Neuronal stem cell (in vitro differentiated cells): ENCODE data around the gene NUDT3.

ENCODE experiments used
- DNase-seq: peaks from one replicate; pipeline ENCODE4 v3.0.0-alpha.2; 2013; ENCODE audit warnings: low spot score
- H2AFZ ChIP-seq: one replicate; pipeline ENCODE4 v1.6.1; 2013; ENCODE audit warnings: mild to moderate bottlenecking, low read length, inconsistent platforms
- H2AK5ac ChIP-seq: 2 replicates; pipeline ENCODE4 v1.6.1; 2013; ENCODE audit warnings: low read depth, mild to moderate bottlenecking, inconsistent platforms, low read length, moderate library complexity, mixed read lengths
- H2BK120ac ChIP-seq: 2 replicates; pipeline ENCODE4 v1.6.1; 2013; ENCODE audit warnings: low read depth, mild to moderate bottlenecking, inconsistent platforms, low read length, moderate library complexity, mixed read lengths
- H2BK12ac ChIP-seq: one replicate; pipeline ENCODE4 v1.6.1; 2013; ENCODE audit warnings: low read length, inconsistent platforms
- H2BK15ac ChIP-seq: 2 replicates; pipeline ENCODE4 v1.6.1; 2013; ENCODE audit warnings: mild to moderate bottlenecking, low read length, inconsistent platforms, mixed read lengths
- H2BK5ac ChIP-seq: one replicate; pipeline ENCODE4 v1.6.1; 2013; ENCODE audit warnings: inconsistent platforms, mild to moderate bottlenecking, low read length, moderate library complexity
- H3K14ac ChIP-seq: one replicate; pipeline ENCODE4 v1.6.1; 2013; ENCODE audit warnings: low read length, inconsistent platforms
- H3K18ac ChIP-seq: 2 replicates; pipeline ENCODE4 v1.6.1; 2013; ENCODE audit warnings: low read length, inconsistent platforms
- H3K23ac ChIP-seq: 2 replicates; pipeline ENCODE4 v1.6.1; 2013; ENCODE audit warnings: low read depth, mild to moderate bottlenecking, mixed read lengths, low read length, inconsistent platforms; ENCODE audit not compliant: poor library complexity
- H3K27ac ChIP-seq: replicated peaks from 3 replicates; pipeline ENCODE4 v1.5.1; 2013; ENCODE audit warnings: low read length, inconsistent platforms
- H3K27me3 ChIP-seq, 3 experiments: 2 replicates each; pipeline ENCODE4 v1.6.1; 2013; ENCODE audit warnings: low read length in 3 of 3, mild to moderate bottlenecking in 2 of 3, inconsistent platforms in 1 of 3, low read depth in 1 of 3, mixed read lengths in 1 of 3, moderate library complexity in 1 of 3; ENCODE audit not compliant: control insufficient read depth in 3 of 3, insufficient read depth in 3 of 3
- H3K36me3 ChIP-seq, 2 donors: replicated peaks in 1 of 2; 2 replicates each; pipeline ENCODE4 v1.6.1; 2013; ENCODE audit warnings: low read length in 2 of 2; ENCODE audit not compliant: control insufficient read depth in 2 of 2, insufficient read depth in 2 of 2
- H3K4ac ChIP-seq: 2 replicates; pipeline ENCODE4 v1.6.1; 2013; ENCODE audit warnings: inconsistent platforms, mild to moderate bottlenecking, low read length, moderate library complexity
- H3K4me1 ChIP-seq, 2 donors: 1 replicate in 1 of 2; 2 replicates in 1 of 2; pipeline ENCODE4 v1.6.1; 2013; ENCODE audit warnings: low read length in 2 of 2, low read depth in 1 of 2; ENCODE audit not compliant: control insufficient read depth in 2 of 2, insufficient read depth in 1 of 2
- H3K4me2 ChIP-seq: one replicate; pipeline ENCODE4 v1.6.1; 2013; ENCODE audit warnings: mild to moderate bottlenecking, low read length, inconsistent platforms; ENCODE audit not compliant: insufficient read depth, poor library complexity, severe bottlenecking
- H3K4me3 ChIP-seq, 2 donors: 2 replicates each; pipeline ENCODE4 v1.5.1; 2013; ENCODE audit warnings: low read length in 2 of 2, mild to moderate bottlenecking in 2 of 2, inconsistent platforms in 1 of 2, moderate library complexity in 1 of 2
- H3K79me1 ChIP-seq: one replicate; pipeline ENCODE4 v1.6.1; 2013; ENCODE audit warnings: low read depth, mild to moderate bottlenecking, inconsistent platforms, low read length, moderate library complexity
- H3K9ac ChIP-seq: one replicate; pipeline ENCODE4 v1.6.1; 2013; ENCODE audit warnings: mild to moderate bottlenecking, low read depth, low read length, inconsistent platforms; ENCODE audit not compliant: poor library complexity
- H3K9me3 ChIP-seq, 2 donors: replicated peaks in 1 of 2; 2 replicates each; pipeline versions ENCODE3 to v1.6.1; 2013; ENCODE audit warnings: low read length in 2 of 2, mild to moderate bottlenecking in 2 of 2, inconsistent platforms in 1 of 2, low read depth in 1 of 2, mixed read lengths in 1 of 2, moderate library complexity in 1 of 2; ENCODE audit not compliant: control insufficient read depth in 2 of 2, insufficient read depth in 1 of 2
- H4K8ac ChIP-seq: one replicate; pipeline ENCODE4 v1.6.1; 2013; ENCODE audit warnings: low read depth, mild to moderate bottlenecking, inconsistent platforms, low read length, moderate library complexity
- H4K91ac ChIP-seq: one replicate; pipeline ENCODE4 v1.6.1; 2013; ENCODE audit warnings: low read length, low read depth, mild to moderate bottlenecking, inconsistent platforms; ENCODE audit not compliant: poor library complexity
- WGBS, 2 donors: extraction: QIAGEN DNeasy Blood & Tissue Kit; methylation state at CpG; one replicate each; pipeline ENCODE4 v1.1.7; 2013; ENCODE audit warnings: missing lambda C conversion rate in 2 of 2, mixed read lengths in 1 of 2; ENCODE audit not compliant: insufficient read length in 2 of 2, insufficient replicate concordance in 1 of 2; ENCODE audit errors: extremely low coverage in 2 of 2; 5-methylcytosine and 5-hydroxymethylcytosine counted together

NUDT3 gene

GRCh38 chr6:34362909-34363680 is 29.4 kb downstream of the NUDT3 start:
- no peak overlapping the region for H3K27ac ChIP-seq
- H3K9me3 ChIP-seq = no peaks in the 10 kb centered on the region
- H3K9ac ChIP-seq = no peak overlapping the region
- no peak overlapping the region for H2BK5ac ChIP-seq
- H2BK15ac ChIP-seq = no peak overlapping the region
- no CpG with 5 or more reads among the region's 7 CpGs for WGBS, 2 donors
- no peaks in the 10 kb centered on the region for H3K27me3 ChIP-seq
- H2BK120ac ChIP-seq = no peak overlapping the region
- H2AFZ ChIP-seq = no peak overlapping the region
- no peaks in the 10 kb centered on the region for H3K79me1 ChIP-seq
- peaks cover 0 to 2% of the 10 kb centered on the region in 2 donors for H3K36me3 ChIP-seq
- H3K4ac ChIP-seq = no peak overlapping the region
- no peak overlapping the region for H3K14ac ChIP-seq
- no peak overlapping the region for H3K4me2 ChIP-seq
- H4K8ac ChIP-seq = no peak overlapping the region
- no peak for DNase-seq
- H4K91ac ChIP-seq = no peak overlapping the region
- no peak overlapping the region for H3K4me3 ChIP-seq
- no peak overlapping the region for H2AK5ac ChIP-seq
- peaks cover 0 to 3% of the 10 kb centered on the region in 2 donors for H3K4me1 ChIP-seq
- no peak overlapping the region for H3K23ac ChIP-seq
- H2BK12ac ChIP-seq = no peak overlapping the region
- H3K18ac ChIP-seq = no peak overlapping the region

GRCh38 chr6:34362176-34362575 is 30.3 kb downstream of the NUDT3 start:
- H3K4me1 ChIP-seq = peaks cover 0 to 3% of the 10 kb centered on the region in 2 donors
- DNase-seq = no peak
- H3K27ac ChIP-seq = no peak overlapping the region
- no peak overlapping the region for H2BK12ac ChIP-seq
- H2BK5ac ChIP-seq = no peak overlapping the region
- H3K4me3 ChIP-seq = no peak overlapping the region
- no peak overlapping the region for H2BK120ac ChIP-seq
- no peaks in the 10 kb centered on the region for H3K79me1 ChIP-seq
- no peak overlapping the region for H3K23ac ChIP-seq
- H3K18ac ChIP-seq = no peak overlapping the region
- no peak overlapping the region for H3K9ac ChIP-seq
- H3K4me2 ChIP-seq = no peak overlapping the region
- no peaks in the 10 kb centered on the region for H3K27me3 ChIP-seq
- no peaks in the 10 kb centered on the region for H3K9me3 ChIP-seq
- no peaks in the 10 kb centered on the region for H3K36me3 ChIP-seq
- H3K4ac ChIP-seq = no peak overlapping the region
- no peak overlapping the region for H3K14ac ChIP-seq
- H2AFZ ChIP-seq = no peak overlapping the region
- H4K8ac ChIP-seq = no peak overlapping the region
- H2BK15ac ChIP-seq = no peak overlapping the region
- no peak overlapping the region for H2AK5ac ChIP-seq
- no CpG with 5 or more reads among the region's 1 CpG for WGBS, 2 donors
- no peak overlapping the region for H4K91ac ChIP-seq

DNA sequence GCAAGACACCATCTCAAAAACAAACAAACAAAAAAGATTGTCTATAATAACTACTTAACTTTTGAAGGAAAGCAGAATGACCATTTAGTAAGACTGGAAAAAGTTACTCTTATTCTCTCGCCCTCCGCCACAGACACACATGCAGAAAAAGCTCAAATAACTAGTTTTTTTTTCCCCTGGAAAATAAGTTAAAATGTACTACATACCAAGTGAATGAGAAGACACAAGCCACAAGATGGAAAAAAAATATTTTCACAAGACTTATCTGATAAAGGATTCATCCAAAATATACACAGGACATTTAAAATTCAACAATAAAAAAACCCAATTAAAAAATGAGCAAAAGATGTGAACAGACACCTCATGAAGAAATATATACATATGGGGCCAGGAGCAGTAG is 31.9 kb downstream of the NUDT3 start:
- Histone ChIP-seq H3K79me1 (no peaks in the 10 kb centered on the region), H3K36me3 (no peaks in the 10 kb centered on the region), H2BK12ac (no peak overlapping the region), H3K27ac (no peak overlapping the region), H3K18ac (no peak overlapping the region), H3K9ac (no peak overlapping the region), H3K4me1 (peaks cover 0 to 3% of the 10 kb centered on the region in 2 donors), H2AFZ (no peak overlapping the region), H4K91ac (no peak overlapping the region), H3K4me2 (no peak overlapping the region), H2BK15ac (no peak overlapping the region), H3K4ac (no peak overlapping the region), H2BK5ac (no peak overlapping the region), H3K23ac (no peak overlapping the region), H3K4me3 (no peak overlapping the region), H4K8ac (no peak overlapping the region), H3K9me3 (no peaks in the 10 kb centered on the region), H3K27me3 (no peaks in the 10 kb centered on the region), H2AK5ac (no peak overlapping the region), H3K14ac (no peak overlapping the region), H2BK120ac (no peak overlapping the region)
- no peak for DNase-seq
- no CpG with 5 or more reads among the region's 2 CpGs for WGBS, 2 donors

DNA sequence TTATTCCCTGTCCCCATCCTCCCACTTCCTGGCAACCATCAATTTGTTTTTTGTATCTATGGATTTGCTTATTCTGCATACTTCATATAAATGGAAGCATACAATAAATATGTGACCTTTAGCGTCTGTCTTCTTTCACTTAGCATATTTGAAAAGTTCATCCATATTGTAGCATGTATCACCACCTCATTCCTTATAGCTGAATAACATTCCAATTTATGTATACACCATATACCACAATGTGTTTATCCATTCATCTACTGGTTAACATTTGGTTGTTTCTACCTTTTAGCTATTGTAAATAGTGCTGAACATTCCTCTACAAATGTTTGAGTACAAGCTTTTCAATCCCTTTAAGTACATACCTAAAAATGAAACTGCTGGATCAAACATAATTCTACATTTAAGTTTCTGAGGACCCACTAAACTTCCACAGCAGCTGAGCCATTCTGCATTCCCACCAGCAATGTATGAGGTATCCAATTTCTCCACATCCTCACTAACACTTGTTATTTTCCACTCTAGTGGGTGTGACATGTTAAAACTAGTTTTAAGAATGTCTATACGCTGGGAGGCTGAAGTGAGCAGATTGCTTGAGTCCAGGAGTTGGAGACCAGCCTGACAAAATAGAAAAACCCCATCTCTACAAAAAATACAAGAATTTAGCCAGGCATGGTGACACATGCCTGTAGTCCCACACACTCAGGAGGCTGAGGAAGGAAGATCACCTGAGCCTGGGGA is 32.9 kb downstream of the NUDT3 start:
- no peak overlapping the region for H3K18ac ChIP-seq
- no peak overlapping the region for H2AK5ac ChIP-seq
- no peak overlapping the region for H3K27ac ChIP-seq
- H3K36me3 ChIP-seq = no peaks in the 10 kb centered on the region
- no peak overlapping the region for H2BK120ac ChIP-seq
- no peaks in the 10 kb centered on the region for H3K27me3 ChIP-seq
- H2AFZ ChIP-seq = no peak overlapping the region
- H3K23ac ChIP-seq = no peak overlapping the region
- no peaks in the 10 kb centered on the region for H3K79me1 ChIP-seq
- no peak overlapping the region for H3K14ac ChIP-seq
- no peak overlapping the region for H3K4ac ChIP-seq
- DNase-seq = no peak
- no peak overlapping the region for H3K9ac ChIP-seq
- H4K8ac ChIP-seq = no peak overlapping the region
- H2BK12ac ChIP-seq = no peak overlapping the region
- peaks cover 0 to 3% of the 10 kb centered on the region in 2 donors for H3K4me1 ChIP-seq
- H3K4me2 ChIP-seq = no peak overlapping the region
- H3K4me3 ChIP-seq = no peak overlapping the region
- H4K91ac ChIP-seq = no peak overlapping the region
- no peak overlapping the region for H2BK5ac ChIP-seq
- WGBS, 2 donors = no CpG with 5 or more reads among the region's 2 CpGs
- no peaks in the 10 kb centered on the region for H3K9me3 ChIP-seq
- no peak overlapping the region for H2BK15ac ChIP-seq
